AG09309 (cell line): ENCODE results near the gene GALNT8.
"Not testable (repeated sequence)": the region's sequence is repeated elsewhere in the genome, so short reads cannot be mapped to it uniquely, and the experiment has no call there.

Source experiments
- DNase-seq: peaks from one replicate; pipeline ENCODE4 v3.0.0-alpha.2; 2010; ENCODE audit warnings: low read depth
- H3K4me3 ChIP-seq: 2 replicates; pipeline ENCODE4 v1.5.1; 2011; ENCODE audit warnings: mild to moderate bottlenecking, low read depth, low read length, moderate library complexity; ENCODE audit not compliant: control insufficient read depth
- TF ChIP-seq, protein P1 (sequence below): IDR thresholded peaks from 2 replicates; pipeline ENCODE4 v1.5.1; 2011; ENCODE audit warnings: mild to moderate bottlenecking, low read depth, low read length, inconsistent platforms; ENCODE audit not compliant: insufficient read depth, control insufficient read depth; ENCODE audit errors: missing control alignments

Gene GALNT8

DNA sequence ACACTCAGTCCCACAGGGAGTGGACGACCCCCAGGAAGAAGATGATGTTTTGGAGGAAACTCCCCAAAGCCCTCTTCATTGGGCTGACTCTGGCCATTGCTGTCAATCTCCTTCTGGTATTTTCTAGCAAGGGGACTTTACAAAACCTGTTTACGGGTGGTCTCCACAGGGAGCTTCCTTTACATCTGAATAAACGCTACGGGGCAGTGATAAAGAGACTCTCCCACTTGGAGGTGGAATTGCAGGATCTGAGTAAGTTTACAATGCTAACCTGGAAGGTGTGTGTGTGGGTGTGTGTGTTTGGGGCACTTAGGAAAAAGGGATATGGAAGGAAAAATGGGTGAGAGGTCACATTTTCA lies 416 bp downstream of the GALNT8 start:
- H3K4me3 ChIP-seq: no peak overlapping the region
- no peak for DNase-seq
- TF ChIP-seq, protein P1, sequence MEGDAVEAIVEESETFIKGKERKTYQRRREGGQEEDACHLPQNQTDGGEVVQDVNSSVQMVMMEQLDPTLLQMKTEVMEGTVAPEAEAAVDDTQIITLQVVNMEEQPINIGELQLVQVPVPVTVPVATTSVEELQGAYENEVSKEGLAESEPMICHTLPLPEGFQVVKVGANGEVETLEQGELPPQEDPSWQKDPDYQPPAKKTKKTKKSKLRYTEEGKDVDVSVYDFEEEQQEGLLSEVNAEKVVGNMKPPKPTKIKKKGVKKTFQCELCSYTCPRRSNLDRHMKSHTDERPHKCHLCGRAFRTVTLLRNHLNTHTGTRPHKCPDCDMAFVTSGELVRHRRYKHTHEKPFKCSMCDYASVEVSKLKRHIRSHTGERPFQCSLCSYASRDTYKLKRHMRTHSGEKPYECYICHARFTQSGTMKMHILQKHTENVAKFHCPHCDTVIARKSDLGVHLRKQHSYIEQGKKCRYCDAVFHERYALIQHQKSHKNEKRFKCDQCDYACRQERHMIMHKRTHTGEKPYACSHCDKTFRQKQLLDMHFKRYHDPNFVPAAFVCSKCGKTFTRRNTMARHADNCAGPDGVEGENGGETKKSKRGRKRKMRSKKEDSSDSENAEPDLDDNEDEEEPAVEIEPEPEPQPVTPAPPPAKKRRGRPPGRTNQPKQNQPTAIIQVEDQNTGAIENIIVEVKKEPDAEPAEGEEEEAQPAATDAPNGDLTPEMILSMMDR: no peak

DNA sequence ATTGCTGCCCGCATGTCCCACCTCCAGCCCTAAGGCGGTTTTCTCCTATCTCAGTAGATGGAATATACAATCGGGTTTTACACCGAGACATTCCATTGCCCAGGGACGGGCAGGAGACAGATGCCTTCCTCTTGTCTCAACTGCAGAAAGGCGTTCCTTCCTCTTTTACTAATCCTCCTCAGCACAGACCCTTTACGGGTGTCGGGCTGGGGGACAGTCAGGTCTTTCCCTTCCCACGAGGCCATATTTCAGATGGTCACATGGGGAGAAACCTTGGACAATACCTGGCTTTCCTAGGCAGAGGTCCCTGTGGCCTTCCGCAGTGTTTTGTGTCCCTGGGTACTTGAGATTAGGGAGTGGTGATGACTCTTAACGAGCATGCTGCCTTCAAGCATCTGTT lies 1.4 kb downstream of the GALNT8 start:
- H3K4me3 ChIP-seq, DNase-seq: not testable (repeated sequence)

DNA sequence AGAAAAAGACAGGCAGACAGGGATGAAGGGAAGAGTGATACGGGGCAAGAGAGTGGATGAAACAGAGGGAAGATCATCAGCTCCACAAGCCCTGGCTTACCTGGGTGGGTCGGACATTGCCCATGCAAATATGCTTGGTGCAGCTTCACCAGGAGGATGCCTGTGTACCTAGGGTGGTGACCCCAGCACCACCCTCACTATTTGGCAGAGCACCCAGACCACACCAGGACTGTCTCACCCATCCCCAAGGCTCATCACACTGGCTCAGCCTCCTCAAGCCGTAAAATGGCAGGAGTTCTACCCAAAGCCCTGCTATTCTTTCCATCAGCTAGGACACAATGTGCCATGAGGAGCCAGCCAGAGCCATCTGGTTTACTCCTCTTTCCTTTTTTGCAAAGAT lies 3.0 kb downstream of the GALNT8 start:
- H3K4me3 ChIP-seq: no peak overlapping the region
- no peak for DNase-seq
- TF ChIP-seq, protein P1: no peak

DNA sequence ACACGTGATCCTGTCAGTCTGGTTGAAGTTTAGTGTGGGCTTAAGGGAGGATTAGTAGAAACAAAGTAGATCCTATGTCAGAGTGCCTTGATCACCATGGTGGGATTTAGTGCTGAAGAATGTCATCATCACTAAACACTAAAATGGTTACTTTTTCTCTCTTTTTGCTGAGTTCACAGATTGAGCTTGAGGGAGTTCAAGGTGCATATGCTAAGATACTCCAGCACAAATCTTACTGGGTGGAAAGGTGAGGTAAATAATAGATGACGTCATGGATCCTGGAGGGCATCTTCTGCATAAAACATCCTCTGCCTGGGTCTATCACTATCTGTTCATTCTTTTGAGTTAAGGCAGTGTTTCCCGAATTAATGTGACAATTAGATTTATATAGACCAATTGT lies 4.9 kb downstream of the GALNT8 start:
- DNase-seq: no peak
- H3K4me3 ChIP-seq: no peak overlapping the region
- TF ChIP-seq, protein P1: no peak

DNA sequence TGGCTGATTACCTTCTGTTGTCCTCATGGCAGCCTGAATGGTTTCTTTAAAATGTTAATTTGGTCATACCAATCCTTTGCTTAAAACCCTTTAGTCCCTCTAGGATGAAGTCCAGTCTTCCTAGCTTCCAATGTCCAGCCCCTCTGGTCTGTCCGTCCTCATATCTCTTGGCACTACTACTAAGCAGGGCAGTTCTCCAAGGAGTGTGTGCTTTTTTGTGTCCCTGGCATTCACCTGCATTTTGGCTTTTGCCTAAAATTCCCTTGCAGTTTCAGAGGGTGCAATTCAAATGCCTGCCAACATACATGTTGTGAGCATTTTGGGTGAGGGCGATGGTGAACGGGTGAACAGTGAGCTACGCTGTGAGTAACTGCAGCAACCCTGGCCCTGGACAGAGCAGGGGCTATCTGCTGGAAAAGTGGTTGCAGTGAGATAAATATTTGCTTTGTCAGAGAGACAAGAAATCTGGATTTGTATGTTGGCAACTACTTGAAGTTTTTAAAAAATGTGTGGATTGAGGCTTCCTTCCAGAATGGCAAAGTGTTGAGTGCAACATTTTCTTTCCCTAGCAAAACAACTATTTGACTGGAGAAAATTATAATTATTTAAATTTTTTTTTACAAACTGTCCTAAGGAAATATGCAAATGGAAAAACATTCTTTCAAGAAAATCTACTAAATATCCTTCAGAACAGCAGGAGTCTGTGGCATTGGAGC lies 14.6 kb downstream of the GALNT8 start:
- no peak overlapping the region for H3K4me3 ChIP-seq
- DNase-seq: no peak
- TF ChIP-seq, protein P1: no peak

DNA sequence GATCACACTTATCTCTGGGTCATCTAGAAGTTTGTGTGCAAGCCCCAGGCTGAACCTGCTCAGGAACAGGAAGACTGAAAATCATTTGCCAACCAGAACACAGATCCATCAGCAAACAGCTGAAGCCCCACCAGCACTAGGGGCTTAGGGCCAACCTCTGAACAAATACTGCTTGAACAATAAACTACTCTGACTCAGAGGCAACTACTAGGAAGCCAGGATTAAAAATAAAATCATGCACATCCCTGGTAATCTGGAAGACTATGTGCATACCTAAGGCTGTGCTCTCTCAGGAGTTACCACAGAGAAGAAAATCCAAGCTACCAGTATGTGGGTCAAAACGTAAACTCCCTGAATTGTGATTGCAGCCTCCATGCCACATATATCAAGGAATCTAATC lies 15.9 kb downstream of the GALNT8 start:
- no peak for DNase-seq
- no peak overlapping the region for H3K4me3 ChIP-seq
- TF ChIP-seq, protein P1: no peak

DNA sequence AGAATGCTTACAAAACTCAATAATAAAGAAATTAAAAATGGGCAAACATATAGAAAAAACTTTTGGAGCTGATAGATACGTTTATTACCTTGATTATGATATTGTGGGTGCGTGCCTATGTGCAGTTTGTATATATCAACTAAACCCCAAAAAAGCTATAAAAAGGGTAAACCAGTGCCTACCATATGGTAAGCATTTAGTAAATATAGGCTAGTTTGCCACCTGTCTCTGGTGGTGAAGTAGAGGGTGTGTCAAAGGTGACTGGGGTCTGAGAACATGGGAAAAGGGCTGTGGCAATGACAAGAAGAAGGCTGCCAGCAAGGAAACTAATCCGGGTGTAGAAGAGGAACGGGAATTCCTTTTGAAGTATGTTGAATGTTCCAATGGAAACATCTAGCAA lies 18.3 kb downstream of the GALNT8 start:
- TF ChIP-seq, protein P1: no peak

More for the DNA sequence above, 18.3 kb downstream of the GALNT8 start:
- DNase-seq: no peak
- H3K4me3 ChIP-seq: no peak overlapping the region
